ENCODE results near the gene TLR2.
A peak's percentile ranks its signal among the peaks of the same experiment; 100 is the strongest.

The TLR2 gene

GRCh38 chr4:153684182-153684970 lies at the start of gene TLR2:
Gene TLR2 (plus strand): TSS chr4:153684280. CDS start chr4:153702908, 18,628 bp downstream.
- DNase-seq, result peak; percentile 50

- DNase-seq, result no peak
Measured at GRCh38 chr4:153634738-153635353, 49.2 kb upstream of the TLR2 start.

GRCh38 chr4:153635846-153636245 lies 48.2 kb upstream of the TLR2 start:
- no peak for DNase-seq

GRCh38 chr4:153637201-153637600 lies 46.9 kb upstream of the TLR2 start:
- DNase-seq, result no peak

- DNase-seq, result no peak
Measured at GRCh38 chr4:153638011-153638410, 46.1 kb upstream of the TLR2 start.

GRCh38 chr4:153638999-153639398 lies 45.1 kb upstream of the TLR2 start:
- DNase-seq, result no peak

GRCh38 chr4:153639833-153640802 lies 44.0 kb upstream of the TLR2 start:
- no peak for DNase-seq

GRCh38 chr4:153641532-153641931 lies 42.5 kb upstream of the TLR2 start:
- no peak for DNase-seq

- DNase-seq, result no peak
Measured at GRCh38 chr4:153643406-153644383, 40.4 kb upstream of the TLR2 start.

- no peak for DNase-seq
Measured at GRCh38 chr4:153645183-153645582, 38.9 kb upstream of the TLR2 start.

- DNase-seq, result no peak
Measured at GRCh38 chr4:153646261-153646660, 37.8 kb upstream of the TLR2 start.

GRCh38 chr4:153646978-153647377 lies 37.1 kb upstream of the TLR2 start:
- DNase-seq, result no peak

GRCh38 chr4:153647975-153648374 lies 36.1 kb upstream of the TLR2 start:
- DNase-seq, result no peak

- no peak for DNase-seq
Measured at GRCh38 chr4:153649572-153649991, 34.5 kb upstream of the TLR2 start.

GRCh38 chr4:153651116-153651515 lies 33.0 kb upstream of the TLR2 start:
- no peak for DNase-seq

- no peak for DNase-seq
Measured at GRCh38 chr4:153651587-153651986, 32.5 kb upstream of the TLR2 start.

- no peak for DNase-seq
Measured at GRCh38 chr4:153652051-153652784, 31.9 kb upstream of the TLR2 start.

GRCh38 chr4:153655002-153655541 lies 29.0 kb upstream of the TLR2 start:
- no peak for DNase-seq

GRCh38 chr4:153655928-153656327 lies 28.2 kb upstream of the TLR2 start:
- no peak for DNase-seq

- no peak for DNase-seq
Measured at GRCh38 chr4:153661215-153661822, 22.8 kb upstream of the TLR2 start.

- DNase-seq, result no peak
Measured at GRCh38 chr4:153661908-153662307, 22.2 kb upstream of the TLR2 start.
